ENCODE results near the gene LGMN.

GRCh38 chr14:92683041-92683440, 65.4 kb downstream of the LGMN start:
- TF ChIP-seq POLR2AphosphoS5 (IDR thresholded peaks at IDR 0.05; ENCODE audit: low read depth) (no peak), EZH2 (IDR thresholded peaks at IDR 0.05; ENCODE audit: low read depth, unreplicated experiment) (no peak), CTCF (conservative IDR thresholded peaks at IDR 0.05; ENCODE audit: low read depth in 2 of 2) (no peak), EZH2phosphoT487 (IDR thresholded peaks at IDR 0.05; ENCODE audit: unreplicated experiment) (no peak)

Data from GM23338 (cell line).